Panc1 (cell line): ENCODE data around the gene MUC15. TPM values are rescaled to one million over a fixed set of nuclear protein-coding genes. Genes with fewer than 3 reads are reported as not detected.

Experiments
- ATAC-seq: fragments of 200-7000 bp; cut with Tn5 transposase; 2 replicates; pipeline ENCODE4 v1.9.1; 2020; ENCODE audit warnings: mild to moderate bottlenecking, moderate library complexity
- BruUV-seq: library from RNA; stranded (reverse); fragments of 400-500 nt; replicated peaks from 2 replicates; lab custom pipeline; 2021; lab: Mats Ljungman, UMichigan
- CTCF ChIA-PET: fragments of 300-600 bp; sonication (Branson Sonifier 250); formaldehyde crosslinking; loops from one replicate; lab custom pipeline; 2022; ENCODE audit warnings: antibody characterized with exemption; lab: Charles Lee
- POLR2A ChIA-PET: fragments of 300-600 bp; sonication (Branson Sonifier 250); formaldehyde crosslinking; loops from one replicate; lab custom pipeline; 2022; ENCODE audit warnings: antibody characterized with exemption; lab: Charles Lee
- DNase-seq: peaks from one replicate; pipeline ENCODE4 v3.0.0-alpha.2; 2010; ENCODE audit warnings: low read depth, low spot score
- H3K27ac ChIP-seq: 2 replicates; pipeline ENCODE4 v1.5.1; 2011; ENCODE audit warnings: mild to moderate bottlenecking, low read length, inconsistent platforms
- H3K27me3 ChIP-seq: fragments of 200-500 bp; sonication (Bioruptor generic); 2 replicates; pipeline ENCODE4 v1.6.0; 2014; ENCODE audit warnings: low read length, inconsistent platforms; ENCODE audit not compliant: control insufficient read depth, insufficient read depth
- H3K36me3 ChIP-seq: fragments of 200-500 bp; sonication (Bioruptor generic); 2 replicates; pipeline ENCODE4 v1.5.1; 2014; ENCODE audit warnings: inconsistent platforms, mild to moderate bottlenecking, low read length, moderate library complexity; ENCODE audit not compliant: control insufficient read depth, insufficient read depth
- H3K4me1 ChIP-seq: 2 replicates; pipeline ENCODE4 v1.5.1; 2011; ENCODE audit warnings: inconsistent platforms, mild to moderate bottlenecking, low read length, moderate library complexity; ENCODE audit not compliant: control insufficient read depth, insufficient read depth
- H3K4me3 ChIP-seq, 2 experiments: 2 replicates each; pipeline ENCODE4 v1.5.1; 2011 to 2012; ENCODE audit warnings: low read depth in 2 of 2, low read length in 2 of 2, mild to moderate bottlenecking in 2 of 2, inconsistent platforms in 1 of 2, moderate library complexity in 1 of 2
- H3K9me3 ChIP-seq: fragments of 200-500 bp; sonication (Bioruptor generic); 2 replicates; pipeline ENCODE4 v1.5.1; 2014; ENCODE audit warnings: low read depth, mild to moderate bottlenecking, inconsistent platforms, low read length, moderate library complexity; ENCODE audit not compliant: control insufficient read depth, insufficient read depth
- POLR2AphosphoS5 ChIP-seq: IDR thresholded peaks from 2 replicates; pipeline ENCODE4 v1.6.1; 2012; ENCODE audit warnings: mild to moderate bottlenecking, low read depth, low read length, moderate library complexity
- SIN3A ChIP-seq: IDR thresholded peaks from 2 replicates; pipeline ENCODE4 v1.6.1; 2012; ENCODE audit warnings: low read depth, mild to moderate bottlenecking, low read length, moderate library complexity, borderline replicate concordance; ENCODE audit not compliant: insufficient read depth
- TCF7L2 ChIP-seq: IDR thresholded peaks from 2 replicates; pipeline ENCODE4 v1.6.1; 2011; ENCODE audit warnings: mild to moderate bottlenecking, low read depth, low read length, inconsistent platforms
- in situ Hi-C: cut with HindIII; loops from 2 replicates; pipeline ENCODE4 v1.10.0; 2016; ENCODE audit warnings: low sequenced_read_pairs, low pct_unique_long_range_greater_than_20kb
- intact Hi-C: fragments of 100-400 bp; cut with micrococcal nuclease; formaldehyde crosslinking; loops from one replicate; pipeline ENCODE4 v1.10.0; 2022; ENCODE audit not compliant: unreplicated experiment
- total RNA-seq: library from RNA; stranded (reverse); gene quantifications from one replicate; pipeline ENCODE4 v1.2.1, GENCODE V29; 2021; ENCODE audit not compliant: unreplicated experiment
- TF ChIP-seq, protein P1 (sequence below): fragments of 450-650 bp; IDR thresholded peaks from 2 replicates; pipeline ENCODE4 v1.5.1; 2017; ENCODE audit warnings: mild to moderate bottlenecking
- TF ChIP-seq, protein P2 (sequence below), 2 experiments: IDR thresholded peaks; 2 replicates each; pipeline ENCODE4 v1.6.1; 2011 to 2012; ENCODE audit warnings: low read depth in 2 of 2, control low read depth in 1 of 2, low read length in 1 of 2, mild to moderate bottlenecking in 1 of 2, moderate library complexity in 1 of 2; ENCODE audit not compliant: insufficient read depth in 1 of 2

The MUC15 gene
- total RNA-seq, 1 experiment from 2014 or later, result not detected

DNA sequence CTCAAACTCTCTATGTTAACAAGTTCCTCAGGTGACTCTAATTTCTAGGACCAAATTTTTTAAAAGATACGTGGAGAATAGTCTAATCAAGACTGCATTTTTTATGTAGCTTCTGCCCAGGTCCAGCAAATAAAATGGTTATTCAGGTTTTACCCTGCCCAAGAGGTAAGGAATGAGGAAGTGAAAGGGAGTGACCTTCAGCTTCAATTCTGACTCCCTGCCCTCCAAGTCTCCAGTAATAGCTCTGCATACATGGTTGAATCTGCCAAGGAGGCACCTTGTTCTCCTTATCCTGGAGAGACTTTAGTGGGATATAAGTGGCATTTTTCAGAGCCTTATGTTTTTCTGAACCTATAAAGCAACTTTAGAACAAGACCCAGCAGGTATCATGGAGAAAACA, 15.5 kb downstream of the MUC15 start:
- intact Hi-C loops, result loop anchor here (10.0 kb wide), 1 partner anchor 262 kb away; no protein-coding TSS in a partner anchor
- no peaks in the 10 kb centered on the region for H3K36me3 ChIP-seq
- no peak overlapping the region for H3K4me3 ChIP-seq
- BruUV-seq, result no TSS peak
- ATAC-seq, result no peak
- TF ChIP-seq SIN3A (no peak), TCF7L2 (no peak)
- in situ Hi-C loops, result no loop called here
- ChIA-PET CTCF (no interaction called here), POLR2A (interaction anchor here (0.7 kb wide), 1 partner anchor 15 kb away, joined by 7 read pairs; no protein-coding TSS in a partner anchor)
- no peak for DNase-seq
- no peaks in the 10 kb centered on the region for H3K9me3 ChIP-seq
- no peaks in the 10 kb centered on the region for H3K4me1 ChIP-seq
- no peaks in the 10 kb centered on the region for H3K27me3 ChIP-seq
- no peak overlapping the region for H3K27ac ChIP-seq

DNA sequence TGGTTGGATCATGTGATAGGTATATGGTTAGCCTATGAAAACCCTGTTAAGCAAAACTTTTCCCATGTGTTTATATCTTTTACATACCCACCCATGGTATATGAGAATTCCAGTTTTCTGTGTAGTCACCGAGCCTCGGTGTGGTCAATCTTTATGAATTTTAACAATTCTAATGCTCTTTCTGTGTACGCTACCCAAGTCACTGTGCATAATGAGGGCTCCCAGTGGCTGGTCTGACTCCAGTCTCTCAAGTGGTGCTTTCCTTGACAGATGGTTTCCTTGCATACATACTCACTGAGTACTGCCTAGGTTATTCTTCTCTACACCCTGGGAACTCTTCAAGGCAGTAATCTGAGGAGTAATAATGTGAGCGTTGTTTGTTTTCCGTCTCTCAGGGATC, 17.6 kb downstream of the MUC15 start:
- H3K36me3 ChIP-seq, result no peaks in the 10 kb centered on the region
- H3K27me3 ChIP-seq, result no peaks in the 10 kb centered on the region
- DNase-seq, result no peak
- no peak for ATAC-seq
- in situ Hi-C loops (no loop called here), intact Hi-C loops (loop anchor here (10.0 kb wide), 1 partner anchor 260 kb away; no protein-coding TSS in a partner anchor)
- no peaks in the 10 kb centered on the region for H3K4me1 ChIP-seq
- ChIA-PET CTCF (no interaction called here), POLR2A (no interaction called here)
- H3K4me3 ChIP-seq, result no peak overlapping the region
- BruUV-seq, result no TSS peak
- no peak overlapping the region for H3K27ac ChIP-seq
- H3K9me3 ChIP-seq, result no peaks in the 10 kb centered on the region
- TF ChIP-seq TCF7L2 (no peak), POLR2AphosphoS5 (no peak), SIN3A (no peak)
- TF ChIP-seq, protein P1, sequence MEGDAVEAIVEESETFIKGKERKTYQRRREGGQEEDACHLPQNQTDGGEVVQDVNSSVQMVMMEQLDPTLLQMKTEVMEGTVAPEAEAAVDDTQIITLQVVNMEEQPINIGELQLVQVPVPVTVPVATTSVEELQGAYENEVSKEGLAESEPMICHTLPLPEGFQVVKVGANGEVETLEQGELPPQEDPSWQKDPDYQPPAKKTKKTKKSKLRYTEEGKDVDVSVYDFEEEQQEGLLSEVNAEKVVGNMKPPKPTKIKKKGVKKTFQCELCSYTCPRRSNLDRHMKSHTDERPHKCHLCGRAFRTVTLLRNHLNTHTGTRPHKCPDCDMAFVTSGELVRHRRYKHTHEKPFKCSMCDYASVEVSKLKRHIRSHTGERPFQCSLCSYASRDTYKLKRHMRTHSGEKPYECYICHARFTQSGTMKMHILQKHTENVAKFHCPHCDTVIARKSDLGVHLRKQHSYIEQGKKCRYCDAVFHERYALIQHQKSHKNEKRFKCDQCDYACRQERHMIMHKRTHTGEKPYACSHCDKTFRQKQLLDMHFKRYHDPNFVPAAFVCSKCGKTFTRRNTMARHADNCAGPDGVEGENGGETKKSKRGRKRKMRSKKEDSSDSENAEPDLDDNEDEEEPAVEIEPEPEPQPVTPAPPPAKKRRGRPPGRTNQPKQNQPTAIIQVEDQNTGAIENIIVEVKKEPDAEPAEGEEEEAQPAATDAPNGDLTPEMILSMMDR, result no peak
- TF ChIP-seq, protein P2, sequence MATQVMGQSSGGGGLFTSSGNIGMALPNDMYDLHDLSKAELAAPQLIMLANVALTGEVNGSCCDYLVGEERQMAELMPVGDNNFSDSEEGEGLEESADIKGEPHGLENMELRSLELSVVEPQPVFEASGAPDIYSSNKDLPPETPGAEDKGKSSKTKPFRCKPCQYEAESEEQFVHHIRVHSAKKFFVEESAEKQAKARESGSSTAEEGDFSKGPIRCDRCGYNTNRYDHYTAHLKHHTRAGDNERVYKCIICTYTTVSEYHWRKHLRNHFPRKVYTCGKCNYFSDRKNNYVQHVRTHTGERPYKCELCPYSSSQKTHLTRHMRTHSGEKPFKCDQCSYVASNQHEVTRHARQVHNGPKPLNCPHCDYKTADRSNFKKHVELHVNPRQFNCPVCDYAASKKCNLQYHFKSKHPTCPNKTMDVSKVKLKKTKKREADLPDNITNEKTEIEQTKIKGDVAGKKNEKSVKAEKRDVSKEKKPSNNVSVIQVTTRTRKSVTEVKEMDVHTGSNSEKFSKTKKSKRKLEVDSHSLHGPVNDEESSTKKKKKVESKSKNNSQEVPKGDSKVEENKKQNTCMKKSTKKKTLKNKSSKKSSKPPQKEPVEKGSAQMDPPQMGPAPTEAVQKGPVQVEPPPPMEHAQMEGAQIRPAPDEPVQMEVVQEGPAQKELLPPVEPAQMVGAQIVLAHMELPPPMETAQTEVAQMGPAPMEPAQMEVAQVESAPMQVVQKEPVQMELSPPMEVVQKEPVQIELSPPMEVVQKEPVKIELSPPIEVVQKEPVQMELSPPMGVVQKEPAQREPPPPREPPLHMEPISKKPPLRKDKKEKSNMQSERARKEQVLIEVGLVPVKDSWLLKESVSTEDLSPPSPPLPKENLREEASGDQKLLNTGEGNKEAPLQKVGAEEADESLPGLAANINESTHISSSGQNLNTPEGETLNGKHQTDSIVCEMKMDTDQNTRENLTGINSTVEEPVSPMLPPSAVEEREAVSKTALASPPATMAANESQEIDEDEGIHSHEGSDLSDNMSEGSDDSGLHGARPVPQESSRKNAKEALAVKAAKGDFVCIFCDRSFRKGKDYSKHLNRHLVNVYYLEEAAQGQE (IDR thresholded peaks at IDR 0.05; ENCODE audit: insufficient read depth in 1 of 2, low read depth in 2 of 2, low read length in 1 of 2), result no peak

DNA sequence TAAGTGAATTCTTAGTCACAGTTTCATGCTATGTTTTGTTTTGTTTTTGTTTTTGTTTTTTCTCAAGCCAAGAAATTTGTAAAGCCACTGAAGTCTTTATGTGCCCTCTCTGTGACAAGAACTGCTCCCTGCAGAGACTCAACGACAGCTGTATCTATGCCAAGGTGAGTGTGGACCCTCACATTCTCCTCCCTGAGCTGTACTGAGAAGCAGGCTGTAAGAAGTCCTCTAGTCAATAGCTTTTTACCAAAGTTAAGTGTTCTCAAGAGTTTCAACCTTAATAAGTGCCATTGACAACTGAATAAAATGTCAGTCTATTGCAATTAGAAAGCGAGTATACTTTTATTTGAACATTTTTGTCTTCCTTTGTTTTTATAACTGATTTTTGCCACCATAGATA, 18.9 kb downstream of the MUC15 start:
- in situ Hi-C loops (no loop called here), intact Hi-C loops (loop anchor here (10.0 kb wide), 1 partner anchor 258 kb away; no protein-coding TSS in a partner anchor)
- no peaks in the 10 kb centered on the region for H3K27me3 ChIP-seq
- ChIA-PET POLR2A (no interaction called here), CTCF (no interaction called here)
- ATAC-seq (no peak), DNase-seq (no peak)
- H3K36me3 ChIP-seq, result no peaks in the 10 kb centered on the region
- TF ChIP-seq, protein P2 (IDR thresholded peaks at IDR 0.05; ENCODE audit: insufficient read depth in 1 of 2, low read depth in 2 of 2, low read length in 1 of 2), result no peak
- TF ChIP-seq, protein P1, result no peak
- TF ChIP-seq TCF7L2 (no peak), SIN3A (no peak), POLR2AphosphoS5 (no peak)
- H3K4me3 ChIP-seq, result no peak overlapping the region
- no peaks in the 10 kb centered on the region for H3K9me3 ChIP-seq
- no peak overlapping the region for H3K27ac ChIP-seq
- H3K4me1 ChIP-seq, result no peaks in the 10 kb centered on the region
- BruUV-seq, result no TSS peak
